GM21529 (cell line): ENCODE data around the gene FAM135A.
"Not testable (repeated sequence)": the region's sequence is repeated elsewhere in the genome, so short reads cannot be mapped to it uniquely, and the experiment has no call there.

Experiments
- ATAC-seq: cut with Tn5 transposase; IDR thresholded peaks from one replicate; pipeline ENCODE4 v1.9.1; 2021; ENCODE audit not compliant: unreplicated experiment

Gene FAM135A

DNA sequence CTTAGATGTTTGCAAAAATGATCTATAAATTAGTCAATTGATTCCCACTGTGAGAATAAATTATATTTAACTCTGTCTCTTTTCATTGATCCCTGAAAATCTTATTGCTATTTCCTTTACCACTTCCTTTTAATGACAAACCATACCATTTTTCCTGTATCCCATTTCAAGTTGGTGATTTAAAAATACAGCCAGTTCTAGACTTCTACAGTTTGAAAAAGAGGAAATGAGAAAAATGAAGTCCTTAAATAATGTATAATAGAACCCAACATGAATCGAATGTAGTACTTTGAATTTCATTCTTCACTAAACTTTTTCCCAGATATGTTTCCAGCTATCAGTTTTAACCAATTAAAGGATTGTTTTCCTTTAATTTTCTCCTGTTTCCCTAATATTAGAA lies 124.0 kb downstream of the FAM135A start:
- no peak for ATAC-seq

GRCh38 chr6:70538376-70538775 lies 125.1 kb downstream of the FAM135A start:
- peak; percentile 90 for ATAC-seq

DNA sequence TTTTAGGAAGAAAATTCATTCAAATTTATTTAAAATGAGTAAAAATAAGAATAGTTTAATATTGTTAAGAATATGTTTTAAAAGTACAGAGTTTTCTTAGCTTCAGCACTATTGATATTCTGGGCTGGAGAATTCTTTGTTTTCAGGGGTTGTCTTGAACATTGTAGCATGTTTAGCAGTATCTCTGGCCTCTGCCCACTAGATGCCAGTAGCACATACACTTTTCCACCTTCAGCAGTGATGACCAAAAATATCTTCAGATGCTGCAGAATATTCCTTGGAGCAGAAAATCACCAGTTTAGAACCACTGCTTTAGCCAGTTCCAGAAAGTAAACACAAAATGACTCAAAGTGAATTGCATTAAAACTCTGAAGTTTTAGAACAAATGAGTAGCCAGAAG lies 134.0 kb downstream of the FAM135A start:
- ATAC-seq, result no peak

DNA sequence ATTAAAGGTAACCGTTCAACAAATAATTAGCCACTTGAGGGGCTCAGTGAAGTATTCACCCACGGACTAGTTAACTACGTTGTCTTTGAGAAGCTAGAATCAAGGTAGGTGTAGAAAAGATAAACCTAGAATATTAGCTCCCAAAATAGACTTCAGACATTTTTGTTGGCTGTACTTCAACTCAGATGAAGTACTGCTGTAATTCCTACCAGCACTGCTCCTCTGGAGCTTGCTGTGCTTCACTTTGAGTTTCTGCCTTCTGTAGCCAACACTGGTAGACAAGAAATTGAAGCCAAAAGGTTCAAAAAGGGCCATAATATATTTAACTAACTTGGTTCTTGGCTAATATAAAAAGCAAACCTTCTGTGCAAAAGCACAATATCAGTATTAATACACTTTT lies 134.6 kb downstream of the FAM135A start:
- no peak for ATAC-seq

- no peak for ATAC-seq
These were observed 136.0 kb downstream of the FAM135A start for GRCh38 chr6:70549327-70549726.

DNA sequence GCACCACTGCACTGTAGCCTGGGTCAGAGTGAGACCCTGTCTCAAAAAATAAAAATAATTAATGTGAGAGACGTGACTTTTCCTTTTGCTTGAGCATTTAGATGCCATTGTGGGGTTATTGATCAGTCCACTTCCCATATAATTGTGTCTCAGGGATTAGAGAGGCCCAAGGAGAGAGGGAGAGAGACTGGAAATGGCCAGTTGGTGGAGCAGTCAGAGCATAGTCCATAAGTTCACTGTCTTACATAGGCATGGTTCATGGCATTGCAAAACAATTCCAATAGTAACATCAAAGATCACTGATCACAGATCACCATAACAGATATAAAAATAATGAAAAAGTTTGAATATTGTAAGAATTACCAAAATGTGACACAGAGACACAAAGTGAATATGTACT lies 138.3 kb downstream of the FAM135A start:
- no peak for ATAC-seq

- ATAC-seq, result not testable (repeated sequence)
These were observed 139.1 kb downstream of the FAM135A start for GRCh38 chr6:70552286-70552940.

- ATAC-seq, result no peak
These were observed 139.7 kb downstream of the FAM135A start for GRCh38 chr6:70552974-70553373.

- no peak for ATAC-seq
These were observed 144.7 kb downstream of the FAM135A start for GRCh38 chr6:70557998-70558397.

- not testable (repeated sequence) for ATAC-seq
These were observed 149.1 kb downstream of the FAM135A start for GRCh38 chr6:70562401-70562800.

DNA sequence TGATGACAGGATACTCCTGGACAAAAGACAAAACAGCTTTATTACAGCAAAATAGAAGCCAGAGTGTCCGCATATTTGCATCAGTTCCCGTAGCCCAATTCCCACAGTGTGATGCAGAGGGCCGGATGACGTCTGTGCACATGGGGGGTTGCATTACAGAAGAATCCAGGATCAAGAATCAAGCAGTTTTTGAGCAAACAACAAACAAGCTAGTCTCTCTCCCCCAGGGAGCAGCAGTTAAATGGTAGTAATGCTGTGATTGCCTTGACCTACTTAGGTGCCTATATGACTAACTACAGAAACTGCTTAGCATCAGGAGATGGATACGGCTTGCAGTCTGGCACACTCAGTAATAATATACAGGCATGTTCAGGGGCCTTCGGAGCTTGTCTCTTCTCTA lies 150.2 kb downstream of the FAM135A start:
- ATAC-seq, result no peak

DNA sequence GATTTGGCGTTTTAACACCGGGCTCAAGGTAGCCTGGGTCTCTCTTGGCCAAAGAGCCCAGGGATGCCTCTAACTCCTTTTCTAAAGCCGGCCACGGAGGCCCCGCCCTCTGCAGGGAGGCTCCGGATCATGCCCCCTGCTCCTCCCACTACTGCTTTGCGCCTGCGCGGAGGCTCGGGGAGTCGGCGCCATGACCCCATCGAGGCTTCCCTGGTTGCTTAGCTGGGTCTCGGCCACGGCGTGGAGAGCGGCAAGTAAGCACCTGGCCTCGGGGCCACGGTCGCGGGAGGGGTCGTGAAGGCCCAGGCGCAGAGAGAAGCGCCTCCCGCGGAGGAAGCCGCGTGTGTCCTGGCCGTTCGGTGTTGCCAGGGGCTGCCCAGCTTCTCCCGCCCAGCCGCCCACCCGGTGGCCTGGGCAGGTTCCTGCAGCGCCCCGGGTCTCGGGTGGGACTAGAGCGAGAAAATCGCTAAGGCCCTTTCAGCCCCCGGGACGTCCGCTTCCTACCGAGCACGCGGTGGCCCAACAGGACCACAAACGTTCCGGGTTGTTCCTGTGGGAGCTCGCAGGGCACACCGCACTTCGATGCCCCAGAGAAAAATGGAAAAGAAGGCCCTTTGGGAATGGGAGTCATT lies 153.6 kb downstream of the FAM135A start, which contains the start of gene SDHAF4:
Gene SDHAF4 (plus strand): TSS at position 180 of the 632 bp plus-strand sequence. CDS start 11 bp downstream, at position 191.
- ATAC-seq, result peak; percentile 99

DNA sequence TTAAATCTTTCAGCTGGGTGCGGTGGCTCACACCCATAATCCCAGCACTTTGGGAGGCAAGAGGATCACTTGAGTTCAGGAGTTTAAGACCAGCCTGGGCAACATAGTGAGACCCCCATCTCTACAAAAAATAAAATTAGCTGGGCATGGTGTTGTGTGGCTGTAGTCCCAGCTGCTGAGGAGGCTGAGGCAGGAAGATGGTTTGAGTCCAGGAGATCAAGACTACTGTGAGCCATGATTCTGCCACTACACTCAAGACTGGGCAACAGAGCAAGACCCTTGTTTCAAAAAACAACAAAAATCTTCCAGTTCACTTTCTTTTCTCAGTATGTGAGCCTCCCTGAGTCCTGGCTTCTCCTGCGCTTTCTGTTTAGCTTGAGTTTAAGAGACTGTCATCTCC lies 161.3 kb downstream of the FAM135A start:
- no peak for ATAC-seq

DNA sequence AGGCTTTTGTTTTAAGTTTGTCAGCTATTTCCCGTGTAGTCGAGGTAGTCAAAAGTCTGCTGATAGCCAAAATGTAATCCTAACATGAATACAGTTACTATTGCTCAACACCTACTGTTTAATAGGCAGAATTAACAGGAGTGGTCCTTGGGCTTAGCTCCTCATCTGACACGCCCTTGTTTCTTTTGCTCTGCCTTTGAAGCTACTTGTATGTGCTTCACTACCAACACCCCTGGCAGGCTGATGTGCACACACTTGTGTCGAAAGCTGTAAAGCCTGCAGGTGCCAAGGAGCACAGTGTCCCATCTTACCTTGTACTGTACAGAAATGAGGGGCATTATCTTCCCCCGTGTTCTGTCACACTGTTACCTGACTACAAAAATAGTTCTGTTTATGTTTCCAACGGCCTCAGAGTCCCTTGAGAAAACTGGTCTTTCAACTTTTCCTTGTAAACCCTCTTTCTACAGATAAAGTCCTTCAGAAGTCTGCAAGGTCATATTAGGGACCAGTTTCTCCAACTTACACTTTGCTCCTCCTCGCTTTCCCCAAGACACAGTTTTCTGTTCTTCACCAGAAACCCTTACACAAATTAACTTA lies 162.7 kb downstream of the FAM135A start:
- ATAC-seq, result no peak

GRCh38 chr6:70586114-70586513 lies 172.8 kb downstream of the FAM135A start:
- peak; percentile 97 for ATAC-seq

GRCh38 chr6:70590400-70590799 lies 177.1 kb downstream of the FAM135A start:
- ATAC-seq, result no peak

DNA sequence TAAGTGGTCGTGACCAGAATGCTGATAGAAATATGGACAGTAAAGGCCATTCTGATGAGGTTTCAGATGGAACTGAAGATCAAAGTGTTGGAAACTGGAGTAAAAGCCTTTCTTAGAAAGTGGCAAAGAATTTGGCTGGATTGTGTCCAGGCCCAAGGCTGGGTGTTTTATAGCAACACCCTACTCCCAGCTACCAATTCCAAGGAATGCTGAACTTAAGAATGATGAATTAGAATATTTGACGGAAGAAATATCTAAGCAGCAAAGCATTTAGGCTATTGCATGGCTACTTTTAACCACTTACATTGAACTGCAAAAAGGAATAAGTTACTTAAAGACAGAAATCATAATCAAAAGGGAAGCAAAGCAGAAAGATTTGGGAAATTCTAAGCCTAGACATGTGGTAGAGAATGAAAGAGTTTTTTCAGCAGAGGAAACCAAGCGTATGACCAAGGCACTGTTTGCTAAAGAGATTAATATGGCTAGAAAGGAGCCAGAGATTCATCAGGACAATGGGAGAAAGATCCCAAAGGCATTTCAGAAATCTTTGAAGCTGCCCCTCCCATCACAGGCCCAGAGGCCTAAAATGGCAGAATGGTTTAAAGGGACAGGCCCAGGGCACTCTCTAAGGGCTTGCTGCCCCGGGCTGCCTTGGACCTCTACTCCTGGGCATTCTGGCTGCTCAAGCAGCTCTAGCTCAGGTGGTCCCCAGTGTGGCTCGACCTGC lies 179.2 kb downstream of the FAM135A start:
- ATAC-seq, result no peak

DNA sequence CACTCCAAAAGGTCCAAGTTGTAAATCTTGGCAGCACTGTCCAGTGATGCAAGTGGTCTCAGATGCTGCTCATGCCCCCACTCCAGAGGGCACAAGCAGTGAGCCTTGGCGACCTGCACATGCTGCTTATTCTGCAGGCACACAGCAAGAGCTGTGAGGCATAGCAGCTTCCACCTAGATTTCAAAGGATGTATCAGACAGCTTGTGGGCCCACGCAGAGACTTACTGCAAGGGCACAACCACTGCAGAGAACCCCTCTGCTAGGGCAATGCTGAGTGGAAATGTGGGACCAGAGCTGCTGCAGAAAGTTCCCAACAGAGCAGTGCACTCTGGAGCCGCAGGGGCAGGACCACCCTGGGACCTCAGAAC lies 179.8 kb downstream of the FAM135A start:
- ATAC-seq, result no peak

- ATAC-seq, result no peak
These were observed 185.9 kb downstream of the FAM135A start for GRCh38 chr6:70599187-70599586.

DNA sequence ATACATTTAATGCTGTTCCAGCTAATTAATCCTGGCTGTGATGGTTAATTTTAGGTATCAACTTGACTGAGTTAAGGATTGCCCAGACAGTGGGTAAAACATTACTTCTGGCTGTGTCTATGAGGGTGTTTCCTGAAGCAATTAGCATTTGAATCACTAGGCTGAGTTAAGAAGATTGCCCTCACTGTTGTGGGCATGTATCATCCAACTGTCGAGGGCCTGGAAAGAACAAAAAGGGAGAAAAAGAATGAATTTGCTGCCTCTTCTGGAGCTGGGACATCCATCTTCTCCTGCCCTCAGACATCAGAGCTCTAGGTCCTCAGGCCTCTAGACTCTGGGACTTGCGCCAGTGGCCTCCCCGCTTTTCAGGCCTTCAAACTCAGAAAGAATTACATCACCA lies 187.7 kb downstream of the FAM135A start:
- ATAC-seq, result no peak

DNA sequence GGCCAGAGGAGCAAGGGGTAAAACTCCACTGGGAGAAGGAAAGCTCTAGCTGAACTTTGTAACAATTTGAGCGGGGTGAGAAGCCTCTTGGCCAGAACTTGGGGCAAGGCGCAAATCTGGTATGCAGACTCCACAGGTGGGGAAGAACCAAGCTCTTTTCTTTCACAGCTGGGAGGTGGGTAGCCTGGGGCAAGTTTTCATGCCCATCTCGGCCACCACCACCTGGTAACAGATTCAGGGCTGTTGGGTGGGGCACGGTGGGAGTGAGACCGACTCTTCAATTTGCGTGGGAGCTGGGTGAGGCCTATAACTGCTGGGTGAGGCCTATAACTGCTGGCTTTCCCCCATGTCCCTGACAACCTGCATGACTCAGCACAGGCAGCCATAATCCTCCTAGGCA lies 190.9 kb downstream of the FAM135A start:
- ATAC-seq, result no peak

DNA sequence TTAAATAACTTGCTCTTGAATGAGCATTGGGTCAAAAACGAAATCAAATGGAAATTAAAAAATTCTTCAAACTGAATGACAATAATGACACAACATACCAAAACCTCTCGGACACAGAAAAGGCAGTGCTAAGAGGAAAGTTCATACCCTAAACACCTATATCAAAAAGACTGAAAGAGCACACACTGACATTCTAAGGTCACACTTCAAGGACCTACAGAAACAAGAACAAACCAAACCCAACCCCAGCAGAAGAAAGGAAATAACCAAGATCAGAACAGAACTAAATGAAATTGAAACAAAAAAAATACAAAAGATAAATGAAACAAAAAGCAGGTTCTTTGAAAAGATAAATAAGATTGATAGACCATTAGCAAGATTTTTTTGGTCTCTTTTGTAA lies 194.1 kb downstream of the FAM135A start:
- ATAC-seq, result not testable (repeated sequence)
